HepG2 (cell line): ENCODE results near the gene GPR62. TPM values are rescaled to one million over a fixed set of nuclear protein-coding genes. Genes with fewer than 3 reads are reported as not detected.
A peak's percentile ranks its signal among the peaks of the same experiment; 100 is the strongest.

Experiments
- FOXK2 ChIP-seq: fragments of 450-650 bp; IDR thresholded peaks from 2 replicates; pipeline ENCODE4 v1.6.1; 2016
- HNRNPUL1 ChIP-seq: fragments of 200-400 bp; formaldehyde crosslinking; IDR thresholded peaks from 2 replicates; pipeline ENCODE4 v1.6.1; 2017; ENCODE audit warnings: low read depth, mild to moderate bottlenecking, low read length, moderate library complexity
- KDM1A ChIP-seq: IDR thresholded peaks from 2 replicates; pipeline ENCODE4 v1.6.1; 2016; ENCODE audit warnings: missing compliant biosample characterization
- KDM5A ChIP-seq: fragments of 200-600 bp; sonication (generic); IDR thresholded peaks from 2 replicates; pipeline ENCODE4 v1.7.0; 2018; ENCODE audit warnings: antibody characterized with exemption, mild to moderate bottlenecking, low read length, borderline replicate concordance
- LCORL ChIP-seq, 2 experiments: fragments of 450-650 bp in 1 of 2; sonication (generic) in 1 of 2; formaldehyde crosslinking in 1 of 2; IDR thresholded peaks; 2 replicates each; pipeline versions ENCODE4 v1.5.0 to v1.6.1; 2017 to 2020; ENCODE audit warnings: antibody characterized with exemption in 1 of 2, missing genetic modification reagents in 1 of 2
- MEIS1 ChIP-seq: sonication (generic); formaldehyde crosslinking; IDR thresholded peaks from 2 replicates; pipeline ENCODE4 v1.9.0; 2021; ENCODE audit warnings: mild to moderate bottlenecking, missing genetic modification reagents, moderate library complexity, borderline replicate concordance
- NFKBIZ ChIP-seq: IDR thresholded peaks from 2 replicates; pipeline ENCODE4 v1.6.1; 2018; ENCODE audit warnings: missing genetic modification reagents, missing compliant biosample characterization
- RXRB ChIP-seq: IDR thresholded peaks from 2 replicates; pipeline ENCODE4 v1.6.1; 2016; ENCODE audit warnings: borderline replicate concordance, missing genetic modification reagents, missing compliant biosample characterization
- SMAD1 ChIP-seq: sonication (generic); formaldehyde crosslinking; IDR thresholded peaks from 2 replicates; pipeline ENCODE4 v1.4.0; 2020; ENCODE audit warnings: missing genetic modification reagents, low read depth, mild to moderate bottlenecking, borderline replicate concordance
- ZBTB7A ChIP-seq: sonication (generic); formaldehyde crosslinking; IDR thresholded peaks from 2 replicates; pipeline ENCODE4 v1.8.0; 2022; ENCODE audit warnings: mild to moderate bottlenecking, missing genetic modification reagents
- ZBTB7B ChIP-seq: sonication (generic); formaldehyde crosslinking; IDR thresholded peaks from 2 replicates; pipeline ENCODE4 v1.4.0; 2020; ENCODE audit warnings: missing genetic modification reagents
- ZNF329 ChIP-seq: sonication (generic); formaldehyde crosslinking; IDR thresholded peaks from 2 replicates; pipeline ENCODE4 v1.9.0; 2021; ENCODE audit warnings: low read depth, mild to moderate bottlenecking, missing genetic modification reagents
- ZNF879 ChIP-seq: sonication (generic); formaldehyde crosslinking; IDR thresholded peaks from 2 replicates; pipeline ENCODE4 v1.8.1; 2023; ENCODE audit warnings: missing genetic modification reagents
- polyA plus RNA-seq, 8 experiments: library from polyadenylated mRNA; depleted of rRNA in 3 of 8; stranded (reverse) in 7 of 8; unstranded in 1 of 8; fragments of >200 nt; fragmentation: Illumina TruSeq in 4 of 8; extraction: Trizol in 4 of 8; gene quantifications; 2 replicates each; pipeline versions ENCODE4 v1.2.1 to v1.2.3, GENCODE V29; 2011 to 2016; ENCODE audit warnings: low read depth in 4 of 8, missing spikeins in 1 of 8, mixed read lengths in 1 of 8; ENCODE audit not compliant: insufficient read depth in 1 of 8
- total RNA-seq, 5 experiments: library from RNA; depleted of rRNA; stranded (reverse); fragments of >200 nt; fragmentation: Illumina TruSeq; extraction: Trizol; gene quantifications; 2 replicates each; pipeline ENCODE4 v1.2.3, GENCODE V29; 2016; ENCODE audit warnings: low read depth in 1 of 5
- TF ChIP-seq, protein P1 (sequence below): sonication (generic); formaldehyde crosslinking; IDR thresholded peaks from 2 replicates; pipeline ENCODE4 v1.5.0; 2020; ENCODE audit warnings: mild to moderate bottlenecking, missing genetic modification reagents, borderline replicate concordance
- TF ChIP-seq, protein P2 (sequence below): sonication (generic); formaldehyde crosslinking; IDR thresholded peaks from 2 replicates; pipeline ENCODE4 v1.5.0; 2020; ENCODE audit warnings: missing genetic modification reagents
- TF ChIP-seq, protein P3 (sequence below): sonication (generic); formaldehyde crosslinking; IDR thresholded peaks from 2 replicates; pipeline ENCODE4 v1.9.0; 2022; ENCODE audit warnings: low read depth, missing genetic modification reagents
- TF ChIP-seq, protein P4 (sequence below): IDR thresholded peaks from 2 replicates; pipeline ENCODE4 v1.6.1; 2016; ENCODE audit warnings: low read depth, borderline replicate concordance
- TF ChIP-seq, protein P5 (sequence below): sonication (generic); formaldehyde crosslinking; IDR thresholded peaks from 2 replicates; pipeline ENCODE4 v1.5.0; 2020; ENCODE audit warnings: missing genetic modification reagents

Gene GPR62
- total and polyA plus RNA-seq, 2 of the 13 experiments (the other 11 are each of a cell fraction or from before 2014, with no cell fraction given): not detected

DNA sequence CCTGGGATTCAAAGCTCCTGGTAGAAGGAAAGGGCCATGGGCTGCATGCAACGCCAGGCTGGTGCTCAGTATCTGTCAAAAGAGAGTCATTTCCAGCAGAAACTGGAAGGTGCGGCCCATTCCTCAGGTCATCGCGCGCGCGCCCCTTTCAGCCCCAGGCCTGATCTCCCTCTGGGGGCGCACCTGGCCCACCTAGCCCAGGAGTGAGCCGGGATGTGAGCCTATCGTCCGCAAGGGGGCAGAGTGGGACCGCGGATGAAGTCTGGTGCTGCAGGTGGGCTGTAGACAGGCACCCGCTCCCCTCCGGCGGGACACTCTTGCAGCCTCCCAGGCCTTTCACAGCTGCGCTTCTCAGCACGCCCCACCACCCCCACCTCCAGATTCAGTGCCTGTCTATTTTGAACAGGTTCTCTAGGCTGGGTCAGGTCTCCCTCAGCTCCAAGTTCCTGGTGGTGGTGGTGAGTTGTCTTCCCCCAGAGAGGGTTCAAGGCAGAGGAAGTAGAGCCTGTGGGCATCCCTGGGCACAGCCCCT lies 46.3 kb downstream of the GPR62 start (continued):
- TF ChIP-seq, protein P1, sequence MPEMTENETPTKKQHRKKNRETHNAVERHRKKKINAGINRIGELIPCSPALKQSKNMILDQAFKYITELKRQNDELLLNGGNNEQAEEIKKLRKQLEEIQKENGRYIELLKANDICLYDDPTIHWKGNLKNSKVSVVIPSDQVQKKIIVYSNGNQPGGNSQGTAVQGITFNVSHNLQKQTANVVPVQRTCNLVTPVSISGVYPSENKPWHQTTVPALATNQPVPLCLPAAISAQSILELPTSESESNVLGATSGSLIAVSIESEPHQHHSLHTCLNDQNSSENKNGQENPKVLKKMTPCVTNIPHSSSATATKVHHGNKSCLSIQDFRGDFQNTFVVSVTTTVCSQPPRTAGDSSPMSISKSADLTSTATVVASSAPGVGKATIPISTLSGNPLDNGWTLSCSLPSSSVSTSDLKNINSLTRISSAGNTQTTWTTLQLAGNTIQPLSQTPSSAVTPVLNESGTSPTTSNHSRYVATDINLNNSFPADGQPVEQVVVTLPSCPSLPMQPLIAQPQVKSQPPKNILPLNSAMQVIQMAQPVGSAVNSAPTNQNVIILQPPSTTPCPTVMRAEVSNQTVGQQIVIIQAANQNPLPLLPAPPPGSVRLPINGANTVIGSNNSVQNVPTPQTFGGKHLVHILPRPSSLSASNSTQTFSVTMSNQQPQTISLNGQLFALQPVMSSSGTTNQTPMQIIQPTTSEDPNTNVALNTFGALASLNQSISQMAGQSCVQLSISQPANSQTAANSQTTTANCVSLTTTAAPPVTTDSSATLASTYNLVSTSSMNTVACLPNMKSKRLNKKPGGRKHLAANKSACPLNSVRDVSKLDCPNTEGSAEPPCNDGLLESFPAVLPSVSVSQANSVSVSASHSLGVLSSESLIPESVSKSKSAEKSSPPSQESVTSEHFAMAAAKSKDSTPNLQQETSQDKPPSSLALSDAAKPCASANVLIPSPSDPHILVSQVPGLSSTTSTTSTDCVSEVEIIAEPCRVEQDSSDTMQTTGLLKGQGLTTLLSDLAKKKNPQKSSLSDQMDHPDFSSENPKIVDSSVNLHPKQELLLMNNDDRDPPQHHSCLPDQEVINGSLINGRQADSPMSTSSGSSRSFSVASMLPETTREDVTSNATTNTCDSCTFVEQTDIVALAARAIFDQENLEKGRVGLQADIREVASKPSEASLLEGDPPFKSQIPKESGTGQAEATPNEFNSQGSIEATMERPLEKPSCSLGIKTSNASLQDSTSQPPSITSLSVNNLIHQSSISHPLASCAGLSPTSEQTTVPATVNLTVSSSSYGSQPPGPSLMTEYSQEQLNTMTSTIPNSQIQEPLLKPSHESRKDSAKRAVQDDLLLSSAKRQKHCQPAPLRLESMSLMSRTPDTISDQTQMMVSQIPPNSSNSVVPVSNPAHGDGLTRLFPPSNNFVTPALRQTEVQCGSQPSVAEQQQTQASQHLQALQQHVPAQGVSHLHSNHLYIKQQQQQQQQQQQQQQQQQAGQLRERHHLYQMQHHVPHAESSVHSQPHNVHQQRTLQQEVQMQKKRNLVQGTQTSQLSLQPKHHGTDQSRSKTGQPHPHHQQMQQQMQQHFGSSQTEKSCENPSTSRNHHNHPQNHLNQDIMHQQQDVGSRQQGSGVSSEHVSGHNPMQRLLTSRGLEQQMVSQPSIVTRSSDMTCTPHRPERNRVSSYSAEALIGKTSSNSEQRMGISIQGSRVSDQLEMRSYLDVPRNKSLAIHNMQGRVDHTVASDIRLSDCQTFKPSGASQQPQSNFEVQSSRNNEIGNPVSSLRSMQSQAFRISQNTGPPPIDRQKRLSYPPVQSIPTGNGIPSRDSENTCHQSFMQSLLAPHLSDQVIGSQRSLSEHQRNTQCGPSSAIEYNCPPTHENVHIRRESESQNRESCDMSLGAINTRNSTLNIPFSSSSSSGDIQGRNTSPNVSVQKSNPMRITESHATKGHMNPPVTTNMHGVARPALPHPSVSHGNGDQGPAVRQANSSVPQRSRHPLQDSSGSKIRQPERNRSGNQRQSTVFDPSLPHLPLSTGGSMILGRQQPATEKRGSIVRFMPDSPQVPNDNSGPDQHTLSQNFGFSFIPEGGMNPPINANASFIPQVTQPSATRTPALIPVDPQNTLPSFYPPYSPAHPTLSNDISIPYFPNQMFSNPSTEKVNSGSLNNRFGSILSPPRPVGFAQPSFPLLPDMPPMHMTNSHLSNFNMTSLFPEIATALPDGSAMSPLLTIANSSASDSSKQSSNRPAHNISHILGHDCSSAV (CRISPR knock-in tag): no peak
- TF ChIP-seq ZBTB7A (peak; percentile 97; the same call in 1 of the 2 replicates), ZNF879 (CRISPR knock-in tag) (no peak), SMAD1 (CRISPR knock-in tag) (no peak), FOXK2 (no peak), KDM5A (no peak), ZBTB7B (peak; percentile 99), LCORL (IDR thresholded peaks at IDR 0.05) (no peak), LCORL (CRISPR knock-in tag; IDR thresholded peaks at IDR 0.05) (peak; percentile 56; the same call in 1 of the 2 replicates), HNRNPUL1 (no peak), KDM1A (CRISPR knock-in tag) (0 out of 2 replicates have a peak, but pooled peaks have one; percentile 8), NFKBIZ (CRISPR knock-in tag) (0 out of 2 replicates have a peak, but pooled peaks have one; percentile 38), MEIS1 (CRISPR knock-in tag) (peak; percentile 36; the same call in 1 of the 2 replicates), RXRB (CRISPR knock-in tag) (peak; percentile 38; the same call in 1 of the 2 replicates), ZNF329 (CRISPR knock-in tag) (no peak)
- TF ChIP-seq, protein P2, sequence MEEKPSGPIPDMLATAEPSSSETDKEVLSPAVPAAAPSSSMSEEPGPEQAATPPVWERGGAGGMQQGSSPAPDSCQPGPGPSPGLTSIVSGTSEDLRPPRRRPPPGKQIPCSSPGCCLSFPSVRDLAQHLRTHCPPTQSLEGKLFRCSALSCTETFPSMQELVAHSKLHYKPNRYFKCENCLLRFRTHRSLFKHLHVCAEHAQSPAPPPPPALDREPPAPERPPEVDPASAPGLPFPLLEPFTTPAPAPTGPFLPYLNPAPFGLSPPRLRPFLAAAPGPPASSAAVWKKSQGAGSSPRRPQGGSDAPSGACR (CRISPR knock-in tag): no peak
- TF ChIP-seq, protein P3, sequence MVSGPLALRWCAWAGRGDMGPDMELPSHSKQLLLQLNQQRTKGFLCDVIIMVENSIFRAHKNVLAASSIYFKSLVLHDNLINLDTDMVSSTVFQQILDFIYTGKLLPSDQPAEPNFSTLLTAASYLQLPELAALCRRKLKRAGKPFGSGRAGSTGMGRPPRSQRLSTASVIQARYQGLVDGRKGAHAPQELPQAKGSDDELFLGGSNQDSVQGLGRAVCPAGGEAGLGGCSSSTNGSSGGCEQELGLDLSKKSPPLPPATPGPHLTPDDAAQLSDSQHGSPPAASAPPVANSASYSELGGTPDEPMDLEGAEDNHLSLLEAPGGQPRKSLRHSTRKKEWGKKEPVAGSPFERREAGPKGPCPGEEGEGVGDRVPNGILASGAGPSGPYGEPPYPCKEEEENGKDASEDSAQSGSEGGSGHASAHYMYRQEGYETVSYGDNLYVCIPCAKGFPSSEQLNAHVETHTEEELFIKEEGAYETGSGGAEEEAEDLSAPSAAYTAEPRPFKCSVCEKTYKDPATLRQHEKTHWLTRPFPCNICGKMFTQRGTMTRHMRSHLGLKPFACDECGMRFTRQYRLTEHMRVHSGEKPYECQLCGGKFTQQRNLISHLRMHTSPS (CRISPR knock-in tag): peak; percentile 48; the same call in 1 of the 2 replicates
- TF ChIP-seq, protein P4, sequence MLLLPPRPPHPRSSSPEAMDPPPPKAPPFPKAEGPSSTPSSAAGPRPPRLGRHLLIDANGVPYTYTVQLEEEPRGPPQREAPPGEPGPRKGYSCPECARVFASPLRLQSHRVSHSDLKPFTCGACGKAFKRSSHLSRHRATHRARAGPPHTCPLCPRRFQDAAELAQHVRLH (CRISPR knock-in tag): no peak
- TF ChIP-seq, protein P5, sequence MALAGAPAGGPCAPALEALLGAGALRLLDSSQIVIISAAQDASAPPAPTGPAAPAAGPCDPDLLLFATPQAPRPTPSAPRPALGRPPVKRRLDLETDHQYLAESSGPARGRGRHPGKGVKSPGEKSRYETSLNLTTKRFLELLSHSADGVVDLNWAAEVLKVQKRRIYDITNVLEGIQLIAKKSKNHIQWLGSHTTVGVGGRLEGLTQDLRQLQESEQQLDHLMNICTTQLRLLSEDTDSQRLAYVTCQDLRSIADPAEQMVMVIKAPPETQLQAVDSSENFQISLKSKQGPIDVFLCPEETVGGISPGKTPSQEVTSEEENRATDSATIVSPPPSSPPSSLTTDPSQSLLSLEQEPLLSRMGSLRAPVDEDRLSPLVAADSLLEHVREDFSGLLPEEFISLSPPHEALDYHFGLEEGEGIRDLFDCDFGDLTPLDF (CRISPR knock-in tag): no peak
